GM12878 (cell line): Measurements from ENCODE around the gene OR2S2. TPM values are rescaled to one million over a fixed set of nuclear protein-coding genes. Genes with fewer than 3 reads are reported as not detected.

ENCODE experiments used
- ATAC-seq: fragments of 200-7000 bp; cut with Tn5 transposase; 3 replicates; pipeline ENCODE4 v1.9.1; 2020; ENCODE audit warnings: mild to moderate bottlenecking, moderate library complexity
- BruUV-seq: library from RNA; stranded (reverse); fragments of 400-500 nt; replicated peaks from 2 replicates; lab custom pipeline; 2021; lab: Mats Ljungman, UMichigan
- CTCF ChIA-PET: fragments of 300-600 bp; sonication (Branson Sonifier 250); formaldehyde crosslinking; extraction: SDS; loops from one replicate; lab custom pipeline; 2021; ENCODE audit warnings: inconsistent platforms; lab: Yijun Ruan, JAX
- POLR2A ChIA-PET: fragments of 350-600 bp; formaldehyde crosslinking; extraction: SDS; loops from one replicate; lab custom pipeline; 2021; ENCODE audit warnings: inconsistent platforms; lab: Charles Lee
- RAD21 ChIA-PET: fragments of 300-600 bp; sonication (Branson Sonifier 250); formaldehyde crosslinking; loops from one replicate; lab custom pipeline; 2023; ENCODE audit warnings: antibody characterized with exemption; ENCODE audit not compliant: unreplicated experiment; lab: Charles Lee
- SMC1A ChIA-PET: fragments of 300-600 bp; sonication (Branson Sonifier 250); formaldehyde crosslinking; loops from one replicate; lab custom pipeline; 2023; ENCODE audit not compliant: unreplicated experiment, uncharacterized antibody; lab: Charles Lee
- DNase-seq: peaks from one replicate; pipeline ENCODE4 v3.0.0-alpha.2; 2011; ENCODE audit warnings: low read depth, low spot score
- FAIRE-seq: peaks from 3 replicates; lab custom pipeline; 2011; peaks lifted over from hg19 to GRCh38; lab: Jason Lieb, UNC
- H2AFZ ChIP-seq: 2 replicates; pipeline ENCODE4 v1.6.0; 2011; ENCODE audit warnings: low read depth, low read length, control low read depth; ENCODE audit not compliant: control insufficient read depth
- H3K27ac ChIP-seq: 2 replicates; pipeline ENCODE4 v1.5.1; 2011; ENCODE audit warnings: control low read depth; ENCODE audit not compliant: control insufficient read depth, insufficient read depth
- H3K27me3 ChIP-seq, 2 experiments: replicated peaks in 1 of 2; 2 replicates each; pipeline versions ENCODE4 v1.6.0 to v1.6.1; 2011; ENCODE audit warnings: low read length in 1 of 2; ENCODE audit not compliant: control insufficient read depth in 2 of 2, insufficient read depth in 2 of 2
- H3K36me3 ChIP-seq, 2 experiments: 2 replicates each; pipeline ENCODE4 v1.5.1; 2011; ENCODE audit warnings: low read length in 1 of 2; ENCODE audit not compliant: control insufficient read depth in 2 of 2, insufficient read depth in 2 of 2
- H3K4me1 ChIP-seq: 2 replicates; pipeline ENCODE4 v1.6.1; 2011; ENCODE audit warnings: mild to moderate bottlenecking, low read length, moderate library complexity, mixed read lengths; ENCODE audit not compliant: control insufficient read depth, insufficient read depth
- H3K4me2 ChIP-seq: 2 replicates; pipeline ENCODE4 v1.6.0; 2011; ENCODE audit warnings: control low read depth; ENCODE audit not compliant: control insufficient read depth, insufficient read depth
- H3K4me3 ChIP-seq: fragments of 200-600 bp; sonication (generic); 2 replicates; pipeline ENCODE4 v1.5.1; 2016
- H3K79me2 ChIP-seq: 2 replicates; pipeline ENCODE4 v1.6.0; 2011; ENCODE audit warnings: low read length; ENCODE audit not compliant: control insufficient read depth, insufficient read depth
- H3K9ac ChIP-seq: 2 replicates; pipeline ENCODE4 v1.8.0; 2011; ENCODE audit warnings: low read length, control low read depth, mixed read lengths; ENCODE audit not compliant: control insufficient read depth, insufficient read depth
- H3K9me3 ChIP-seq: replicated peaks from 3 replicates; pipeline ENCODE4 v1.5.1; 2011; ENCODE audit warnings: mild to moderate bottlenecking, low read length; ENCODE audit not compliant: control insufficient read depth, insufficient read depth
- H4K20me1 ChIP-seq: 2 replicates; pipeline ENCODE4 v1.6.0; 2011; ENCODE audit not compliant: control insufficient read depth, insufficient read depth
- GABPA ChIP-seq: IDR thresholded peaks from 2 replicates; pipeline ENCODE4 v1.6.1; 2014; ENCODE audit warnings: antibody characterized with exemption, low read depth, mild to moderate bottlenecking, inconsistent platforms
- HCFC1 ChIP-seq: fragments of 150-350 bp; IDR thresholded peaks from 2 replicates; pipeline ENCODE4 v1.6.1; 2014; ENCODE audit warnings: low read length
- IKZF2 ChIP-seq, 2 experiments: fragments of 450-650 bp; IDR thresholded peaks; 2 replicates each; pipeline ENCODE4 v1.6.1; 2017; ENCODE audit warnings: mild to moderate bottlenecking in 2 of 2, moderate library complexity in 2 of 2
- IRF4 ChIP-seq: IDR thresholded peaks from 2 replicates; pipeline ENCODE4 v1.6.1; 2011; ENCODE audit warnings: low read depth, low read length
- MTA3 ChIP-seq: IDR thresholded peaks from 2 replicates; pipeline ENCODE4 v1.6.1; 2012; ENCODE audit warnings: low read length, inconsistent platforms, borderline replicate concordance
- NFXL1 ChIP-seq: fragments of 450-650 bp; IDR thresholded peaks from 2 replicates; pipeline ENCODE4 v1.6.1; 2017; ENCODE audit warnings: antibody characterized with exemption, mild to moderate bottlenecking, borderline replicate concordance
- SPI1 ChIP-seq: IDR thresholded peaks from 2 replicates; pipeline ENCODE4 v1.6.1; 2011; ENCODE audit warnings: low read depth, mild to moderate bottlenecking, low read length, moderate library complexity, borderline replicate concordance; ENCODE audit not compliant: insufficient read depth
- SUPT20H ChIP-seq: IDR thresholded peaks from 2 replicates; pipeline ENCODE4 v1.6.1; 2011; ENCODE audit warnings: low read depth, mild to moderate bottlenecking, low read length, moderate library complexity, borderline replicate concordance; ENCODE audit not compliant: control insufficient read depth
- WGBS: methylation state at CpG from one replicate; pipeline ENCODE4 v1.1.6; 2016; ENCODE audit warnings: low lambda C conversion rate; ENCODE audit not compliant: insufficient replicate concordance, insufficient coverage; ENCODE audit errors: missing lambda C conversion rate; 5-methylcytosine and 5-hydroxymethylcytosine counted together
- in situ Hi-C: fragments of 300-500 bp; cut with MboI; formaldehyde crosslinking; loops from 9 replicates; pipeline ENCODE4 v1.14.3; 2018; ENCODE audit warnings: mixed read lengths
- intact Hi-C: fragments of 100-400 bp; cut with micrococcal nuclease; formaldehyde crosslinking; loops from one replicate; pipeline ENCODE4 v1.14.2; 2022; ENCODE audit not compliant: unreplicated experiment
- polyA plus RNA-seq, 11 experiments: library from polyadenylated mRNA; depleted of rRNA in 4 of 11; unstranded in 6 of 11; stranded (reverse) in 5 of 11; fragments of >200 nt; fragmentation: Nextera tagmentation in 4 of 11; fragmentation: Illumina TruSeq in 1 of 11; extraction: Ambion mirVana in 4 of 11; extraction: Trizol in 1 of 11; gene quantifications; 1 replicate in 1 of 11; 2 replicates in 10 of 11; pipeline versions ENCODE4 v1.2.1 to v1.2.3, GENCODE V29; 2011 to 2016; ENCODE audit warnings: inconsistent platforms in 2 of 11, missing spikeins in 2 of 11, low read depth in 1 of 11
- total RNA-seq, 4 experiments: library from RNA; depleted of rRNA in 3 of 4; stranded (reverse); fragments of >200 nt in 3 of 4; fragmentation: Illumina TruSeq in 1 of 4; extraction: Trizol in 1 of 4; gene quantifications; 2 replicates each; pipeline versions ENCODE4 v1.2.1 to v1.2.3, GENCODE V29; 2013 to 2021
- TF ChIP-seq, protein P1 (sequence below): fragments of 450-650 bp; IDR thresholded peaks from 2 replicates; pipeline ENCODE4 v1.6.1; 2016; ENCODE audit warnings: mild to moderate bottlenecking, moderate library complexity, borderline replicate concordance

OR2S2 gene
- total and polyA plus RNA-seq, 10 of the 15 experiments (the other 5 are each of a cell fraction or from before 2014, with no cell fraction given) = not detected

DNA sequence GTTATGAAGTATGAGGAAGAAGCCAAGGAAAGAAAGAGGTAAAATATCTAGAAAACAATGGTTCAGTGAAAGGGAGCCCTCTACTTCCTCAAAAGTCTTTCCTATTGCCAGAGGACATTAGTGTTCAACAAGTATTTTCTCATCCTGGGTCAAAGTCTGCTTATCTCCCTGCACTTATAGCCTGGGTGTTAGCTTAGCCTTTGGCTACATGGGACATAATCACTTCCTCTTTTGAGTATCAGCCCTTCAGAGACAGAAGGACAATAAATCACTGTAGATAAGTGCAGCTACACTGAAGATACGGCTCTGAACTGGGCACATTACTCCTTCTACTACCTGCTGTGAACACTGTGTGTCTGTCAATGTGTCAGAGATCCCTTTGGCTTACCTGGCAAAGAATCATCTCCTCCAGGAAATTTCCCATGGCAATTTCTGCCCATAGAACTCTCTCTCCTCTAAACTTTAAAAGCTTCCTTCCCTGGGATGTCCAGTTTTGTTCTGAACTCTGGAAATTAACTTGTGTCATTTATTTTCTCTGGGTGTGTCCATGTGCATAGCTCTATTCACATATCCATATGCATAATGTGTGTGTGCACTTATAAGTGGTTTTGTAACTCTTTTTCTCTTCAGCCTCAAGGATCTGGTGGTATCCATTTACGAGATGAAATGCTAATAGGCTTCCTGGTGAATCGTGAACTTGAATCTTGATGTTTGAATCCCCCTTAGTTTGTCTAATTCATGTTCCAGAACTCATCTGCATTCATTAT lies 48.8 kb upstream of the OR2S2 start:
- SMC1A ChIA-PET = interaction anchor here (0.8 to 3.3 kb wide), 9 partner anchors 9 to 108 kb away, joined by 3 to 16 read pairs (median 4); no protein-coding TSS in a partner anchor

DNA sequence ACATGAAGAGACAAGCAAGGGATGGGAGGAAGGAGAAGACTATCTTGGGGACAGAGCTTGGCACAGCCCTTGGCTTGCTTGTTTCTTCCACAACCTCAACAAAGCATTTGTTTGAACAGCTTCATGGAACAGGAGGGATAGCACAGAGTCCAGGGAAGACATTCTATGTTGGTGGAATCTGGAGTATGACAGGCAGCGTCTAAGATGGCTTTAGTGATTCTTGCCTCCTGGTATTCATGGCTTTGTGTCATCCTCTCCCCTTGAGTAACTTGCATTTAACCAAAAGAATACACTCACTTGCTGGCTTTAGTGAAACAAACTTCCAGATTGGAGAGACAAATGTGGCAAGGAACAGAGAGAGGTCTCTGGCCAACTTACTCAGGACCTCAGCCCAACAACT lies 47.9 kb upstream of the OR2S2 start:
- Histone ChIP-seq H3K4me1 (peaks cover 22% of the 10 kb centered on the region), H3K27ac (no peak overlapping the region), H3K4me3 (no peak overlapping the region), H2AFZ (no peak overlapping the region), H3K9ac (no peak overlapping the region), H3K4me2 (no peak overlapping the region), H3K36me3 (no peaks in the 10 kb centered on the region), H3K27me3 (peaks cover 0 to 3% of the 10 kb centered on the region in 2 experiments; a peak in 1 of 4 replicates), H3K79me2 (no peaks in the 10 kb centered on the region), H3K9me3 (peaks cover 4% of the 10 kb centered on the region; the same call in 2 of the 3 replicates), H4K20me1 (no peaks in the 10 kb centered on the region)
- intact Hi-C loops = no loop called here
- 0% methylated on average over 1 of the region's 1 CpG for WGBS
- no TSS peak for BruUV-seq
- FAIRE-seq = no peak
- ChIA-PET RAD21 (no interaction called here), POLR2A (no interaction called here), SMC1A (interaction anchor here (2.4 to 3.3 kb wide), 2 partner anchors 15 to 17 kb away, joined by 9 to 16 read pairs; no protein-coding TSS in a partner anchor), CTCF (interaction anchor here (0.8 to 1.8 kb wide), 2 partner anchors 94 to 323 kb away, joined by 3 to 7 read pairs; no protein-coding TSS in a partner anchor)
- no peak for ATAC-seq
- no peak for DNase-seq
- in situ Hi-C loops = no loop called here
- TF ChIP-seq IRF4 (no peak), GABPA (no peak), NFXL1 (no peak), SUPT20H (no peak), MTA3 (no peak)
- TF ChIP-seq, protein P1, sequence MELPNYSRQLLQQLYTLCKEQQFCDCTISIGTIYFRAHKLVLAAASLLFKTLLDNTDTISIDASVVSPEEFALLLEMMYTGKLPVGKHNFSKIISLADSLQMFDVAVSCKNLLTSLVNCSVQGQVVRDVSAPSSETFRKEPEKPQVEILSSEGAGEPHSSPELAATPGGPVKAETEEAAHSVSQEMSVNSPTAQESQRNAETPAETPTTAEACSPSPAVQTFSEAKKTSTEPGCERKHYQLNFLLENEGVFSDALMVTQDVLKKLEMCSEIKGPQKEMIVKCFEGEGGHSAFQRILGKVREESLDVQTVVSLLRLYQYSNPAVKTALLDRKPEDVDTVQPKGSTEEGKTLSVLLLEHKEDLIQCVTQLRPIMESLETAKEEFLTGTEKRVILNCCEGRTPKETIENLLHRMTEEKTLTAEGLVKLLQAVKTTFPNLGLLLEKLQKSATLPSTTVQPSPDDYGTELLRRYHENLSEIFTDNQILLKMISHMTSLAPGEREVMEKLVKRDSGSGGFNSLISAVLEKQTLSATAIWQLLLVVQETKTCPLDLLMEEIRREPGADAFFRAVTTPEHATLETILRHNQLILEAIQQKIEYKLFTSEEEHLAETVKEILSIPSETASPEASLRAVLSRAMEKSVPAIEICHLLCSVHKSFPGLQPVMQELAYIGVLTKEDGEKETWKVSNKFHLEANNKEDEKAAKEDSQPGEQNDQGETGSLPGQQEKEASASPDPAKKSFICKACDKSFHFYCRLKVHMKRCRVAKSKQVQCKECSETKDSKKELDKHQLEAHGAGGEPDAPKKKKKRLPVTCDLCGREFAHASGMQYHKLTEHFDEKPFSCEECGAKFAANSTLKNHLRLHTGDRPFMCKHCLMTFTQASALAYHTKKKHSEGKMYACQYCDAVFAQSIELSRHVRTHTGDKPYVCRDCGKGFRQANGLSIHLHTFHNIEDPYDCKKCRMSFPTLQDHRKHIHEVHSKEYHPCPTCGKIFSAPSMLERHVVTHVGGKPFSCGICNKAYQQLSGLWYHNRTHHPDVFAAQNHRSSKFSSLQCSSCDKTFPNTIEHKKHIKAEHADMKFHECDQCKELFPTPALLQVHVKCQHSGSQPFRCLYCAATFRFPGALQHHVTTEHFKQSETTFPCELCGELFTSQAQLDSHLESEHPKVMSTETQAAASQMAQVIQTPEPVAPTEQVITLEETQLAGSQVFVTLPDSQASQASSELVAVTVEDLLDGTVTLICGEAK = no peak

More for the DNA sequence above, 48.8 kb upstream of the OR2S2 start:
- ChIA-PET RAD21 (interaction anchor here (1.2 kb wide), 1 partner anchor 17 kb away, joined by 3 read pairs; no protein-coding TSS in a partner anchor), CTCF (interaction anchor here (0.8 to 5.4 kb wide), 13 partner anchors 11 to 322 kb away, joined by 3 to 98 read pairs (median 4); no protein-coding TSS in a partner anchor), POLR2A (interaction anchor here (0.6 kb wide), 1 partner anchor 915 kb away, joined by 3 read pairs; no protein-coding TSS in a partner anchor)
- Histone ChIP-seq H3K27ac (no peak overlapping the region), H3K9me3 (peaks cover 4% of the 10 kb centered on the region; the same call in 2 of the 3 replicates), H4K20me1 (no peaks in the 10 kb centered on the region), H3K79me2 (no peaks in the 10 kb centered on the region), H3K4me2 (peak overlapping the region; percentile 12; the same call in 1 of the 2 replicates), H3K4me3 (no peak overlapping the region), H3K4me1 (peaks cover 22% of the 10 kb centered on the region), H3K36me3 (no peaks in the 10 kb centered on the region), H3K27me3 (peaks cover 0 to 3% of the 10 kb centered on the region in 2 experiments; a peak in 3 of 4 replicates), H2AFZ (no peak overlapping the region), H3K9ac (no peak overlapping the region)
- intact Hi-C loops (no loop called here), in situ Hi-C loops (no loop called here)
- 0 out of 4 replicates have a peak, but pooled peaks of 1 of the 2 experiments have one; percentile 15 for TF ChIP-seq IKZF2 (IDR thresholded peaks at IDR 0.05)
- TF ChIP-seq SPI1 = peak; percentile 93
- TF ChIP-seq HCFC1 = no peak
- ATAC-seq = peak; percentile 68
- WGBS = 21% methylated on average over 3 of the region's 3 CpGs
- no peak for FAIRE-seq
- no peak for DNase-seq
- BruUV-seq = no TSS peak
